ENCODE measurements around the gene AFG1L.

Gene AFG1L

GRCh38 chr6:108528878-108529277 is 234.0 kb downstream of the AFG1L start:
- DNase-seq, result no peak

- DNase-seq, result no peak
These were observed 236.5 kb downstream of the AFG1L start for GRCh38 chr6:108531332-108531731.

DNA sequence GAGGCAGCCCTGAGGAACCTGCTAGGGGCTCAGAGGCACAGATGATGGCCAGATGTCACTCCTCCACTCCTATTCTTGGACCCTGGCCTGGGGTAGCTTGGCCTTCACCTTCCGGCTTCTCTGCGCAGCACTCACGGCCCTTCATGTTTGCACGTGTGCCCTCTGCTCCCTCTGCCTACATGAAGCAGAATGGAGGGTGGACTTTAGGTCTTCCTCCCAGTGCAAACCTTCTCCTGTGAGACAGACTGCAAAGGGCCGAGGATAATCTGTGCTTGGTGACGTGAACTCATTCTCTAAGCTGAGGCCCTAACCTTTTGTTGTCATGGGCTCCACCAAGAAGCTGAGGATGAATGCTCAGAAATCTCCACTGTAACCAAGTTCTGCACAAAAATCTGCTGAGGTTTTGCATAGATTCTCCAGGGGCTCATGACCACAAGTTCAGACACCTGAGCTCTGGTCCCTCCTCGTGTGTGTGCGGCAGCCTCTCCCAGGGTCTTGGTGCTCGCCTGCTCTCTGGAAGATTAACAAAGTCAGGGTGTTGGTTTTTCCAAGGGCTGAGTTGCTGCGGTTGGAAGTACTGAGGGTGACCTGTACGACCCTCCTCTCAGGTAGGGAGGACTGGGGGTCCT is 240.4 kb downstream of the AFG1L start:
- no peak for DNase-seq

DNA sequence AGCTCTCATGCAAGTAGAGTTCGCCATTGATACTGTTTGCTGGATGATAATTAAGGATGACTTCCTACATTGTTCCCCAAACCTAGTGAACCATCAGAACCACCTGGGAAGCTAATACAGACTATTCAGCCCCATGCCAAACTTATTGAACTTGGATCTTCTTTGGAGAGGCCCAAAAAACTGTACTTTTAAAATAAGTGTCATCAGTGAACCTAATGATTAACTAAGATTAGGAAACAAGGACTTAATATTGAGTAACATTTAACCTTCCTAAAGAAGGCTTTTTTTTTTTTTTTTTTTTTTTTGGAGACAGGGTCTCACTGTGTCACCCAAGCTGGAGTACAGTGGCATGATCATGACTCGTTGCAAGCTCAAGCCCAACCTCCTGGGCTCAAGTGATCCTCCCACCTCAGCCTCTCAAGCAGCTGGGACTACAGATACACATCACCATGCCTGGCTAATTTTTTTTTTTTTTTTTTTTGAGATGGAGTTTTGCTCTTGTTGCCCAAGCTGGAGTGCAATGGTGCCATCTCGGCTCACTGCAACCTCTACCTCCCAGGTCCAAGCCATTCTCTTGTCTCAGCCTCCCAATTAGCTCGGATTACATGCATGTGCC is 241.2 kb downstream of the AFG1L start:
- DNase-seq, result peak; percentile 47

GRCh38 chr6:108541843-108542759 is 247.2 kb downstream of the AFG1L start:
- DNase-seq, result peak; percentile 75

- DNase-seq, result no peak
These were observed 248.5 kb downstream of the AFG1L start for GRCh38 chr6:108543175-108543940.

GRCh38 chr6:108544606-108545005 is 249.8 kb downstream of the AFG1L start:
- DNase-seq, result no peak

DNA sequence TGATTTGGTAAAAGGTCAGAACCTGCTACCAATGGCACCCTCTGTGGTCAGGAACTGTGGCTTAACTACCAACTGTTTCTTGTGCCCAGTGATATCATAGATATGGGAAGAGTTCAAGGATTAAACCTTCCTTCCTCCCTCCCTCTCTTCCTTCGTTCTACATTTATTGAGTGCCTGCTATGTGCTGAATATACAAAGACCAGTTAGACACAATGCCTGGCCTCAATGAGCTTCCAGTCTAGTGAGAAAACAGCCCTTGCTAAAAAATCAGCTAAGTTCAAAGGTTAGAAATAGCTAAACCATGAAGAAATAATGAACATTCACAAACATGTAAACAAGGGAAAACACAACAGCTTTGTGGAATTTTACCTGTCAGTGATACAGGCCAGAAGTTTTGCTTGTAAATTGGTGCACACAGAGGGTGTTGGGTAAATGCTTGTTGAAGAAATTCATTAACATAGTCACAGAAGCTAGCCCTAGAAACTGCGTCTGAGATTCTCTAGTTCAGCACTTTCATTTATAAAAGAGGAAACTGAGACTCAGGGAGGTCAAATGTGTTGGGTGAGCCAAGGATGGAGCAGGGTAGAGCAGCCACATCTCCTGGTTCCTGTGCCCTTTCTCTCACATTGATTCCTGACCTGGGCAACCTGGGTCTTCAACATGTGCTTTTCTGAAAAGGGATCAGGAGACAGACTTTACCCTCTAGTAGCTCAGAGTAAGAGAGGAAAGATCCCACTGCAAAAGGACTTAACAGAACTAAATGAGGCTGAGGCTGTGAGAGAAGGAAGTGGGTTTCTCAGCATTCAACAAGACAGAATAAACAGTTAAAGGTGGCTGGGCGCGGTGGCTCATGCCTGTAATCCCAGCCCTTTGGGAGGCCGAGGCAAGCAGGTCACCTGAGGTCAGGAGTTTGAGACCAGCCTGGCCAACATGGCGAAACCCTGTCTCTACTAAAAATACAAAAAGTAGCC is 251.5 kb downstream of the AFG1L start:
- DNase-seq, result peak; percentile 51

DNA sequence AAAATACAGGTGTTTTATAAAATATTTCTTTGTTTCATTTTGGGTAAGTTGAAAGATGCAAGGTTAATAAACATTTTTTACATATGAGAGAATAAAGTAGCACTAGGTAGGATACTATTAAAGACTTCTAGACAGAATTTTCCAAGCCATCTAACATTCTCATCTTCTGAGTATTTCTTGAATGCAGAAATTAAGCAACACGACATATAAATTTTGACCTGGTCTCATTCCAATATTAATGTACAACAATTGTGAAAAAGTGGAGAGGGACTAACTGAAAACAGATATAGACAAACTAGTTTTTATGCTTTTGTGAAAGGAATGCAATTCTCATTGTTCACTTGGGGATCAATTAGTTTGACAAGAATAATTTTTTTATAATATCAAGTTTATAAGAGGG is 254.4 kb downstream of the AFG1L start:
- no peak for DNase-seq

DNA sequence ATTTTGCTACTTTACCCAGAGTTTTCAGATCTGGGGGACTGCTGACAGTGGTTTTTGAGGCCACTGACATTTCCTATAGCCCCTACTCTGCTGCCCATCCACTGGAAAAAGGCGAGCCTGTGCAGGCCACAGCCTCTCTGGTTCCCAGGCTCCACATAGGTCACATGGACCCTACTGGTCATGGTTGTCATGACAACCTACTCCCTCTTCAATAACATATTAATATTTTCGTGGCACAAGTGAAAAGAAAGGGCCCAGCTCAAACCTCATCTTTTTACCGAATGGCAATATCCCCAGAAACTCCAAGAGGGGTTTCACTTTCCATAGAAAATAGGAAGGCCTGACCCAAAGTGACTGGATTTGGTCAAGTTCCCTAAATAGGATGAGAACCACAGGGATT is 254.9 kb downstream of the AFG1L start:
- peak; percentile 52 for DNase-seq

DNA sequence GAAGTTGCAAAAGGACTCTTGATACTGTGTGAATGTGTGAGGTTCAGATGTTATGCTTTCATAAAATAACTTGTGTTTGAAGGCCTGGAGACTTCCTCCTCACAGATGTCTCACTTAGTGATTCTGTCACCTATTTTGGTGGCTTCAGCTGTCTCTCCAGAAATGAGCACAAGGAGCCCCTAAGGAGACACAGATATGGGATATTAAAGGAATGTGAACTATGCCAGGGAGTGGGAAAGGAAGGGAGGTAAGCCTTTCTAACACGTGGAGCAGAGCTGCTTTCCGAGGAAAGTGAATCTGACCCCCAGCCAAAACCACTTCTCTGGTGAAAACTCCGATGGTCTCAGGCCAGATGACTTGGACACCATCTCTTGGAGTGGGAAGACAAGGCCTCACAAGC is 255.4 kb downstream of the AFG1L start:
- DNase-seq, result no peak

GRCh38 chr6:108555399-108556052 is 260.7 kb downstream of the AFG1L start:
- DNase-seq, result no peak

GRCh38 chr6:108556250-108556649 is 261.4 kb downstream of the AFG1L start:
- no peak for DNase-seq

- DNase-seq, result no peak
These were observed 262.1 kb downstream of the AFG1L start for GRCh38 chr6:108556866-108557493.

DNA sequence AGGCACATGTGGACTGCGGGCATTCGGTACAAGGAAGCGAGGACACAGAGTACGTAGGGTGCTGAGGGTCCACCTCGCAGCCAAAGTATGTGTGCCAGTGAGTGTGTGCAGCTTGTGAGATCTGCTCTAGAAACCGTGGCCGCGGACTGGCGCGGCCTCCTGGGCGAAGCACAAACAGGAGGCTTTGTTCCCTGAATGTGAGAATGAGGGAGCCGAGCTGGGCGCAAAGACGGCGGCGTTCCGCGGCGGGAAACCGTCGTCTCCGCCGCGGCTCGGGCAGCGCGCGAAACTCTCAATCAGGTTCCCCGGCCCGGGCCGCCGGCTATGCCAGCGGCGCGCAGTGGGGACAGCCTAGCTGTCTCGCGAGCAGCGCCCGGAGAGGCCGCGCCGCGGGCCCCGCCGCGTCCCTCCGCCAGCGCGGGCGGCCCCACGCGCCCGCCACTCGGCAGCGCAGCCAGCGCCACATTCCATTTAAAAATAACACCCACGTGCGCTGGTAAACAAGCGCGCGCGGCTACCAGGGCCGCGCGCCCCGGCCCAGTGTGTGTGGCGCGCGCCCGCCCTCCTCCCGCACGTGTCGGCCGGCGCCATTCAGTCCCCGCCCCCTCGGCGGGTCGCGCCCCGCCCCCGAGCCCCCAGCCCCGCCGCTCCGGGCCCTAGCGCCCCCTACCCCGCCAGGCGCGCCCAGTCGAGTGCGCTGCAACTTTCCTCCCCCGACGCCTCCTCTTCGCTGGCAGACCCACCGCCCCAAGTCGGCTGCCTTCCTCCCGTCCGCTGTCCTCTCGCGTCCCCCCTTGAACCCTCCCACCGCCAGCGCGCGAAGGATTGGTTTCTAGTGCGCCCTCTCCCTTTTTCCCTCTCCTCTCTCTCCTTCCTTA is 262.9 kb downstream of the AFG1L start:
- DNase-seq, result peak; percentile 81

GRCh38 chr6:108558372-108559096 is 263.7 kb downstream of the AFG1L start:
- DNase-seq, result peak; percentile 100

GRCh38 chr6:108559097-108559883 is 264.4 kb downstream of the AFG1L start:
- DNase-seq, result peak; percentile 94

GRCh38 chr6:108559884-108560462 is 265.1 kb downstream of the AFG1L start:
- no peak for DNase-seq
